GM12878 (cell line): Measurements from ENCODE around the gene TSPYL4.

Source experiments
- CREB1 ChIP-seq: IDR thresholded peaks from 2 replicates; pipeline ENCODE4 v1.6.1; 2012; ENCODE audit warnings: low read depth, mild to moderate bottlenecking, inconsistent platforms
- CTCF ChIP-seq, 3 experiments: IDR thresholded peaks in 2 of 3; conservative IDR thresholded peaks in 1 of 3; 2 replicates each; pipeline ENCODE4 v1.5.1; 2011; ENCODE audit warnings: low read depth in 3 of 3, low read length in 3 of 3, mild to moderate bottlenecking in 3 of 3, control low read depth in 2 of 3, moderate library complexity in 2 of 3, inconsistent platforms in 1 of 3, mixed read lengths in 1 of 3; ENCODE audit not compliant: control insufficient read depth in 2 of 3, insufficient read depth in 1 of 3; ENCODE audit errors: extremely low read depth in 1 of 3
- EGR1 ChIP-seq, 2 experiments: IDR thresholded peaks; 1 replicate in 1 of 2; 2 replicates in 1 of 2; pipeline ENCODE4 v1.6.1; 2011 to 2012; ENCODE audit warnings: low read depth in 2 of 2, low read length in 2 of 2, borderline replicate concordance in 1 of 2, mild to moderate bottlenecking in 1 of 2, moderate library complexity in 1 of 2
- ELK1 ChIP-seq: IDR thresholded peaks from 2 replicates; pipeline ENCODE4 v1.6.1; 2012; ENCODE audit warnings: low read depth, low read length, improper control_type of control experiment
- MXI1 ChIP-seq: fragments of 150-350 bp; IDR thresholded peaks from 2 replicates; pipeline ENCODE4 v1.6.1; 2011; ENCODE audit warnings: low read depth, mild to moderate bottlenecking, inconsistent platforms, low read length, improper control_type of control experiment
- NFYB ChIP-seq: IDR thresholded peaks from 2 replicates; pipeline ENCODE4 v1.6.1; 2011; ENCODE audit warnings: low read depth, mild to moderate bottlenecking, low read length, improper control_type of control experiment, moderate library complexity; ENCODE audit not compliant: insufficient read depth
- RAD51 ChIP-seq: fragments of 450-650 bp; IDR thresholded peaks from 2 replicates; pipeline ENCODE4 v1.6.1; 2016; ENCODE audit warnings: moderate library complexity, mild to moderate bottlenecking, inconsistent platforms
- RCOR1 ChIP-seq: conservative IDR thresholded peaks from 2 replicates; pipeline ENCODE4 v1.6.1; 2012; ENCODE audit warnings: low read depth, low read length, improper control_type of control experiment
- STAT3 ChIP-seq: IDR thresholded peaks from 2 replicates; pipeline ENCODE4 v1.6.1; 2011; ENCODE audit warnings: low read depth, low read length, improper control_type of control experiment
- ZBTB33 ChIP-seq: fragments of 450-650 bp; IDR thresholded peaks from 2 replicates; pipeline ENCODE4 v1.6.1; 2017; ENCODE audit warnings: mild to moderate bottlenecking
- ZNF207 ChIP-seq: fragments of 450-650 bp; IDR thresholded peaks from 2 replicates; pipeline ENCODE4 v1.6.1; 2014; ENCODE audit warnings: antibody characterized with exemption, mild to moderate bottlenecking, borderline replicate concordance
- ZSCAN29 ChIP-seq: fragments of 450-650 bp; IDR thresholded peaks from 2 replicates; pipeline ENCODE4 v1.6.1; 2017; ENCODE audit warnings: mild to moderate bottlenecking, moderate library complexity
- ZZZ3 ChIP-seq: IDR thresholded peaks from 2 replicates; pipeline ENCODE4 v1.6.1; 2011; ENCODE audit warnings: low read depth; ENCODE audit not compliant: control insufficient read depth, insufficient read length

GRCh38 chr6:116210316-116210715 lies 43.6 kb downstream of the TSPYL4 start:
- TF ChIP-seq ZBTB33 = no peak
- TF ChIP-seq CTCF (IDR thresholded peaks at IDR 0.05 in 2 of 3, conservative IDR thresholded peaks at IDR 0.05 in 1 of 3; ENCODE audit: control insufficient read depth in 2 of 3, extremely low read depth in 1 of 3, insufficient read depth in 1 of 3, low read depth in 3 of 3, low read length in 3 of 3) = no peak
- TF ChIP-seq NFYB = no peak
- no peak for TF ChIP-seq CREB1
- no peak for TF ChIP-seq ZNF207
- TF ChIP-seq ZZZ3 = no peak
- TF ChIP-seq ZSCAN29 = no peak
- TF ChIP-seq ELK1 = no peak
- no peak for TF ChIP-seq STAT3
- no peak for TF ChIP-seq MXI1
- TF ChIP-seq EGR1 (IDR thresholded peaks at IDR 0.05; ENCODE audit: borderline replicate concordance in 1 of 2, low read depth in 2 of 2, low read length in 2 of 2) = no peak
- no peak for TF ChIP-seq RAD51
- TF ChIP-seq RCOR1 = no peak
